ENCODE measurements around the gene SPHK2. TPM values are rescaled to one million over a fixed set of nuclear protein-coding genes. Genes with fewer than 3 reads are reported as not detected.
"Not testable (repeated sequence)": the region's sequence is repeated elsewhere in the genome, so short reads cannot be mapped to it uniquely, and the experiment has no call there.

The SPHK2 gene
- total RNA-seq, 1 experiment from 2014 or later: 38.8 TPM

DNA sequence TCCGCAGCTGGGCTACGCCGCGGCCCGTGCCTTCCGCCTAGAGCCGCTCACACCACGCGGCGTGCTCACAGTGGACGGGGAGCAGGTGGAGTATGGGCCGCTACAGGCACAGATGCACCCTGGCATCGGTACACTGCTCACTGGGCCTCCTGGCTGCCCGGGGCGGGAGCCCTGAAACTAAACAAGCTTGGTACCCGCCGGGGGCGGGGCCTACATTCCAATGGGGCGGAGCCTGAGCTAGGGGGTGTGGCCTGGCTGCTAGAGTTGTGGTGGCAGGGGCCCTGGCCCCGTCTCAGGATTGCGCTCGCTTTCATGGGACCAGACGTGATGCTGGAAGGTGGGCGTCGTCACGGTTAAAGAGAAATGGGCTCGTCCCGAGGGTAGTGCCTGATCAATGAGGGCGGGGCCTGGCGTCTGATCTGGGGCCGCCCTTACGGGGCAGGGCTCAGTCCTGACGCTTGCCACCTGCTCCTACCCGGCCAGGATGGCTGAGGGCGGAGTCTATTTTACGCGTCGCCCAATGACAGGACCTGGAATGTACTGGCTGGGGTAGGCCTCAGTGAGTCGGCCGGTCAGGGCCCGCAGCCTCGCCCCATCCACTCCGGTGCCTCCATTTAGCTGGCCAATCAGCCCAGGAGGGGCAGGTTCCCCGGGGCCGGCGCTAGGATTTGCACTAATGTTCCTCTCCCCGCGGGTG is 10.4 kb downstream of the SPHK2 start:
- H3K4me3 ChIP-seq (ENCODE audit: low read depth, low read length, poor library complexity, severe bottlenecking): peak overlapping the region; percentile 22
- POLR2A ChIA-PET (ENCODE audit: low non-redundant PET): interaction anchor here (1.9 kb wide), 1 partner anchor 11 kb away, joined by 10 read pairs; the partner anchor contains the start of genes RPL18 and SPHK2
- peaks cover 40% of the 10 kb centered on the region for H3K4me1 ChIP-seq (ENCODE audit: insufficient read depth, low read length, poor library complexity, severe bottlenecking)
- H3K36me3 ChIP-seq (ENCODE audit: insufficient read depth, low read length, poor library complexity, severe bottlenecking): peaks cover 19% of the 10 kb centered on the region
- BruUV-seq (replicated peaks): no TSS peak
- DNase-seq (ENCODE audit: low spot score): peak; percentile 90
- no peaks in the 10 kb centered on the region for H3K27me3 ChIP-seq (replicated peaks; ENCODE audit: insufficient read depth, low read depth, low read length, poor library complexity)
- peak overlapping the region; percentile 88 for H3K27ac ChIP-seq (ENCODE audit: low read depth, low read length, poor library complexity, severe bottlenecking)
- TF ChIP-seq CTCF (conservative IDR thresholded peaks at IDR 0.05; ENCODE audit: low read depth, low read length): no peak
- TF ChIP-seq EZH2 (IDR thresholded peaks at IDR 0.05; ENCODE audit: borderline replicate concordance, low read depth, low read length, poor library complexity, severe bottlenecking): no peak
- CTCF ChIA-PET: no interaction called here
- intact Hi-C loops (cut with micrococcal nuclease; ENCODE audit: unreplicated experiment): no loop called here
- no peaks in the 10 kb centered on the region for H3K9me3 ChIP-seq (ENCODE audit: low read depth, low read length, poor library complexity, severe bottlenecking)

GRCh38 chr19:48630296-48631063 is 11.2 kb downstream of the SPHK2 start:
- peak; percentile 52 for TF ChIP-seq CTCF (conservative IDR thresholded peaks at IDR 0.05; ENCODE audit: low read depth, low read length)
- no peak for TF ChIP-seq EZH2 (IDR thresholded peaks at IDR 0.05; ENCODE audit: borderline replicate concordance, low read depth, low read length, poor library complexity, severe bottlenecking)
- H3K9me3 ChIP-seq (ENCODE audit: low read depth, low read length, poor library complexity, severe bottlenecking): no peaks in the 10 kb centered on the region
- ChIA-PET POLR2A (ENCODE audit: low non-redundant PET) (interaction anchor here (0.6 to 1.9 kb wide), 2 partner anchors 11 to 165 kb away, joined by 6 to 10 read pairs; partner anchors contain the start of genes RPL18 and SPHK2), CTCF (interaction anchor here (0.5 kb wide), 1 partner anchor 158 kb away, joined by 3 read pairs; no protein-coding TSS in a partner anchor)
- H3K27me3 ChIP-seq (replicated peaks; ENCODE audit: insufficient read depth, low read depth, low read length, poor library complexity): no peaks in the 10 kb centered on the region
- peak overlapping the region; percentile 88 for H3K27ac ChIP-seq (ENCODE audit: low read depth, low read length, poor library complexity, severe bottlenecking)
- peaks cover 45% of the 10 kb centered on the region for H3K4me1 ChIP-seq (ENCODE audit: insufficient read depth, low read length, poor library complexity, severe bottlenecking)
- H3K36me3 ChIP-seq (ENCODE audit: insufficient read depth, low read length, poor library complexity, severe bottlenecking): peaks cover 19% of the 10 kb centered on the region
- intact Hi-C loops (cut with micrococcal nuclease; ENCODE audit: unreplicated experiment): no loop called here
- DNase-seq (ENCODE audit: low spot score): peak; percentile 94
- H3K4me3 ChIP-seq (ENCODE audit: low read depth, low read length, poor library complexity, severe bottlenecking): peak overlapping the region; percentile 22
- no TSS peak for BruUV-seq (replicated peaks)

DNA sequence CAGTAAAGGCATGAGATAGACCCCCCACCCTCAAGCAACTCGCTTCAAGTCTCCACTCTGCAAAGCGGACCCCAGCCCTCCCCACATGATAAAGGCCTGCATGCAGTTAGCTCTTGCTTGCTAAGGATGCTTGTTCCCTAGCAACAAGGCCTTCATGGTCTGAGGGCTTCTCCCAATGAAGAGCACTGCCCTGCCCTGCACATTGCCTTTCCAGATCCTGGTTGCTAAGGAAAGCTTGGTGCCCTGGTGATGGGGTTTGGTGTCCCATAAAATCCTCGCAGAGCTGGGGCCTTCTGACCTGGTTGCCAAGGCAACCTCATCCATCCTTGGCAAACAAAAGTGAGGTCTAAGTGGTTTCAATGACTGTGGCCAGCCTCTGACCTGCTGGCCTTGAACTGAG is 11.9 kb downstream of the SPHK2 start:
- Histone ChIP-seq H3K36me3 (ENCODE audit: insufficient read depth, low read length, poor library complexity, severe bottlenecking) (peaks cover 19% of the 10 kb centered on the region), H3K4me3 (ENCODE audit: low read depth, low read length, poor library complexity, severe bottlenecking) (no peak overlapping the region), H3K4me1 (ENCODE audit: insufficient read depth, low read length, poor library complexity, severe bottlenecking) (peaks cover 45% of the 10 kb centered on the region), H3K27me3 (replicated peaks; ENCODE audit: insufficient read depth, low read depth, low read length, poor library complexity) (no peaks in the 10 kb centered on the region), H3K9me3 (ENCODE audit: low read depth, low read length, poor library complexity, severe bottlenecking) (no peaks in the 10 kb centered on the region), H3K27ac (ENCODE audit: low read depth, low read length, poor library complexity, severe bottlenecking) (peak overlapping the region; percentile 88)
- peak; percentile 44 for DNase-seq (ENCODE audit: low spot score)
- CTCF ChIA-PET: interaction anchor here (0.5 kb wide), 1 partner anchor 157 kb away, joined by 3 read pairs; no protein-coding TSS in a partner anchor
- no TSS peak for BruUV-seq (replicated peaks)
- POLR2A ChIA-PET (ENCODE audit: low non-redundant PET): interaction anchor here (0.6 to 1.9 kb wide), 2 partner anchors 12 to 166 kb away, joined by 6 to 10 read pairs; partner anchors contain the start of genes RPL18 and SPHK2
- intact Hi-C loops (cut with micrococcal nuclease; ENCODE audit: unreplicated experiment): no loop called here
- TF ChIP-seq CTCF (conservative IDR thresholded peaks at IDR 0.05; ENCODE audit: low read depth, low read length): no peak
- TF ChIP-seq EZH2 (IDR thresholded peaks at IDR 0.05; ENCODE audit: borderline replicate concordance, low read depth, low read length, poor library complexity, severe bottlenecking): no peak

DNA sequence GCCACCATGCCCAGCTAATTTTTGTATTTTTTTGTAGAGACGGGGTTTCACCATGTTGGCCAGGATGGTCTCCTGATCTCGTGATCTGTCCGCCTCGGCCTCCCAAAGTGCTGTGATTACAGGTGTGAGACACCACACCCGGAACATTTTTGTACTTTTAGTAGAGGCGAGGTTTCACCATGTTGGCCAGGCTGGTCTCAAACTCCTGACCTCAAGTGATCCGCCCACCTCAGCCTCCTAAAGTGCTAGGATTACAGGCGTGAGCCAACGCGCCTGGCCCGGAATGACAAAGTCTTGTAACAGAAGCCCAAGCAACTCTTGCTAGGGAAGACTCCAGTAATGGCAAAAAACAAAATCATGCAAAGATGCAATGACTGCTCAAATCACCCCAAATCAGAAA is 13.0 kb downstream of the SPHK2 start:
- H3K9me3 ChIP-seq (ENCODE audit: low read depth, low read length, poor library complexity, severe bottlenecking); CTCF ChIA-PET; intact Hi-C loops (cut with micrococcal nuclease; ENCODE audit: unreplicated experiment); DNase-seq (ENCODE audit: low spot score); BruUV-seq (replicated peaks); H3K27me3 ChIP-seq (replicated peaks; ENCODE audit: insufficient read depth, low read depth, low read length, poor library complexity); H3K4me3 ChIP-seq (ENCODE audit: low read depth, low read length, poor library complexity, severe bottlenecking); POLR2A ChIA-PET (ENCODE audit: low non-redundant PET): not testable (repeated sequence)
- Histone ChIP-seq H3K27ac (ENCODE audit: low read depth, low read length, poor library complexity, severe bottlenecking) (peak overlapping the region; percentile 91), H3K36me3 (ENCODE audit: insufficient read depth, low read length, poor library complexity, severe bottlenecking) (peaks cover 19% of the 10 kb centered on the region), H3K4me1 (ENCODE audit: insufficient read depth, low read length, poor library complexity, severe bottlenecking) (peaks cover 45% of the 10 kb centered on the region)
